GM06990 (cell line): ENCODE measurements around the gene SLC26A6.

Source experiments
- DNase-seq: peaks from one replicate; pipeline ENCODE4 v3.0.0-alpha.2; 2011; ENCODE audit not compliant: insufficient read length; ENCODE audit errors: extremely low read depth
- H3K27me3 ChIP-seq: replicated peaks from 2 replicates; pipeline ENCODE4 v1.6.0; 2011; ENCODE audit warnings: low read length; ENCODE audit not compliant: control insufficient read depth, insufficient read depth
- H3K36me3 ChIP-seq: 2 replicates; pipeline ENCODE4 v1.5.1; 2011; ENCODE audit warnings: low read length; ENCODE audit not compliant: control insufficient read depth, insufficient read depth
- H3K4me3 ChIP-seq: replicated peaks from 2 replicates; pipeline ENCODE4 v1.5.1; 2011; ENCODE audit warnings: low read depth, mild to moderate bottlenecking, control low read depth, low read length
- TF ChIP-seq, protein P1 (sequence below): IDR thresholded peaks from 2 replicates; pipeline ENCODE4 v1.5.1; 2011; ENCODE audit warnings: low read length, control low read depth, mild to moderate bottlenecking, inconsistent platforms; ENCODE audit not compliant: insufficient read depth, poor library complexity, severe bottlenecking

The SLC26A6 gene, protein sequence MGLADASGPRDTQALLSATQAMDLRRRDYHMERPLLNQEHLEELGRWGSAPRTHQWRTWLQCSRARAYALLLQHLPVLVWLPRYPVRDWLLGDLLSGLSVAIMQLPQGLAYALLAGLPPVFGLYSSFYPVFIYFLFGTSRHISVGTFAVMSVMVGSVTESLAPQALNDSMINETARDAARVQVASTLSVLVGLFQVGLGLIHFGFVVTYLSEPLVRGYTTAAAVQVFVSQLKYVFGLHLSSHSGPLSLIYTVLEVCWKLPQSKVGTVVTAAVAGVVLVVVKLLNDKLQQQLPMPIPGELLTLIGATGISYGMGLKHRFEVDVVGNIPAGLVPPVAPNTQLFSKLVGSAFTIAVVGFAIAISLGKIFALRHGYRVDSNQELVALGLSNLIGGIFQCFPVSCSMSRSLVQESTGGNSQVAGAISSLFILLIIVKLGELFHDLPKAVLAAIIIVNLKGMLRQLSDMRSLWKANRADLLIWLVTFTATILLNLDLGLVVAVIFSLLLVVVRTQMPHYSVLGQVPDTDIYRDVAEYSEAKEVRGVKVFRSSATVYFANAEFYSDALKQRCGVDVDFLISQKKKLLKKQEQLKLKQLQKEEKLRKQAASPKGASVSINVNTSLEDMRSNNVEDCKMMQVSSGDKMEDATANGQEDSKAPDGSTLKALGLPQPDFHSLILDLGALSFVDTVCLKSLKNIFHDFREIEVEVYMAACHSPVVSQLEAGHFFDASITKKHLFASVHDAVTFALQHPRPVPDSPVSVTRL

DNA sequence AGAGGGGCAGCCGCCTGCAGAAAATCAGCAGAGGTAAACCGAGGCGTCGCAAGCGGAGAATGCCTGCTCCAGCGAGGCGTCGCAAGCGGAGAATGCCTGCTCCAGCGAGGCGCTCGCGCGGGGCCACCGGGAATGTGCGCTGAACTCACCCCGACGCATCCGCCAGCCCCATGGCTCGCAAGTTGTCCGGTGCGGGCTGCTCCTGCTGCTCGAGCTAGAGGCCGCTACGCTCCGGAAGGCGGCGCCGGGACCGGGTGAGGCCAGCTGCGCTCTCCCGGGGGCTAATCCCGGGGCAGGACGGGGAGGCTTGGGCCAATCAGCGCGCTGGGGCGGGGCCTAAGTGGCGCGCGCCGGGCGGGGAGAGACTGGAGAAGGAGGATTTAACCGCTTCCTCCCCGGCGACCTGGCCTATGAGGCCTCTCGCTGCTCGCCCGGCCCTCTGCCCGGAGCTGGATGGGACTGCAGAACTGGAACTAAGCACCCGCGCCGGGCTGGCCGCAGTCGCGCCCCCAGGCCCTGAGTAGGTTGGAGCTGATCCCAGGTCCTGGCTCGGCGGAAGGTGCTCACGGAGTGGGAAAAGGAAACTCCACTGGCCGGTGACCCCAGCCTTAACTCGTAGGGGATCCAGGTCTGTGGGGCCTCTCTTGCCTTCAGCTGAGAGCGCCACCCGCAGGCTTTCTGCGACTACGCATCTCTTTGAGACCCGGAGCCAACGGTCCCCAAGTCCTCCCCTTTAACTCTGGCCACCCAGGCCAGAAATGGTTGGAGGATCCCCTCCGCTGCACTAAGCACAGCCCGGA, at the start of gene SLC26A6:
Gene SLC26A6 (minus strand): TSS at position 240 of the 800 bp plus-strand sequence. CDS start 68 bp downstream, at position 172.
- TF ChIP-seq, protein P1, sequence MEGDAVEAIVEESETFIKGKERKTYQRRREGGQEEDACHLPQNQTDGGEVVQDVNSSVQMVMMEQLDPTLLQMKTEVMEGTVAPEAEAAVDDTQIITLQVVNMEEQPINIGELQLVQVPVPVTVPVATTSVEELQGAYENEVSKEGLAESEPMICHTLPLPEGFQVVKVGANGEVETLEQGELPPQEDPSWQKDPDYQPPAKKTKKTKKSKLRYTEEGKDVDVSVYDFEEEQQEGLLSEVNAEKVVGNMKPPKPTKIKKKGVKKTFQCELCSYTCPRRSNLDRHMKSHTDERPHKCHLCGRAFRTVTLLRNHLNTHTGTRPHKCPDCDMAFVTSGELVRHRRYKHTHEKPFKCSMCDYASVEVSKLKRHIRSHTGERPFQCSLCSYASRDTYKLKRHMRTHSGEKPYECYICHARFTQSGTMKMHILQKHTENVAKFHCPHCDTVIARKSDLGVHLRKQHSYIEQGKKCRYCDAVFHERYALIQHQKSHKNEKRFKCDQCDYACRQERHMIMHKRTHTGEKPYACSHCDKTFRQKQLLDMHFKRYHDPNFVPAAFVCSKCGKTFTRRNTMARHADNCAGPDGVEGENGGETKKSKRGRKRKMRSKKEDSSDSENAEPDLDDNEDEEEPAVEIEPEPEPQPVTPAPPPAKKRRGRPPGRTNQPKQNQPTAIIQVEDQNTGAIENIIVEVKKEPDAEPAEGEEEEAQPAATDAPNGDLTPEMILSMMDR = peak; percentile 84
- Histone ChIP-seq H3K27me3 (no peaks in the 10 kb centered on the region), H3K4me3 (peak within 1 kb of the TSS; percentile 89), H3K36me3 (peaks cover 11% of the 10 kb centered on the region)
- peak; percentile 97 for DNase-seq

GRCh38 chr3:48684480-48685143, 49.4 kb upstream of the SLC26A6 start:
- Histone ChIP-seq H3K27me3 (no peaks in the 10 kb centered on the region), H3K36me3 (peaks cover 35% of the 10 kb centered on the region), H3K4me3 (peak overlapping the region; percentile 89)
- TF ChIP-seq, protein P1 = no peak
- DNase-seq = no peak

- DNase-seq = no peak
- Histone ChIP-seq H3K4me3 (no peak overlapping the region), H3K27me3 (no peaks in the 10 kb centered on the region), H3K36me3 (peaks cover 34% of the 10 kb centered on the region)
- TF ChIP-seq, protein P1 = no peak
Observed at GRCh38 chr3:48684054-48684349, 48.7 kb upstream of the SLC26A6 start.

DNA sequence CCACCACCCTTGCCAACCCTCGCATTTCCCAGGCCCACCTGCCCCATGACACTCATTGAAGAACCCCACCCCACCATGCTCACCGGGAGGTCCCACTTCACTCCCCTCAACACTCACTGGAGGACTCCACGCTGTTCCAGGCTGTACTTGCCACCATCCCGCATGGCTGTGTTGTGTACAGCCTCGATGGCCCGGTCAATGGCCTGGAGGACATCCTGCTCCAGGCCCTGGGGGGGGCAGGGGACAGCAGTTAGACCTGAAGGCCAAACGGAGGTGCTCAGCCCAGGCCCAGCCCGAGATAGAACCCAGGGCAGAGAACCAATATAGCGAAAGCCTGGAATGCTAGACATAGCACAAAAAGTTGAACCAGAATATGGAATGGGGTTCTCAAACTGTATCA, 47.5 kb upstream of the SLC26A6 start:
- no peaks in the 10 kb centered on the region for H3K27me3 ChIP-seq
- TF ChIP-seq, protein P1 = no peak
- H3K4me3 ChIP-seq = no peak overlapping the region
- peaks cover 25% of the 10 kb centered on the region for H3K36me3 ChIP-seq
- DNase-seq = no peak

DNA sequence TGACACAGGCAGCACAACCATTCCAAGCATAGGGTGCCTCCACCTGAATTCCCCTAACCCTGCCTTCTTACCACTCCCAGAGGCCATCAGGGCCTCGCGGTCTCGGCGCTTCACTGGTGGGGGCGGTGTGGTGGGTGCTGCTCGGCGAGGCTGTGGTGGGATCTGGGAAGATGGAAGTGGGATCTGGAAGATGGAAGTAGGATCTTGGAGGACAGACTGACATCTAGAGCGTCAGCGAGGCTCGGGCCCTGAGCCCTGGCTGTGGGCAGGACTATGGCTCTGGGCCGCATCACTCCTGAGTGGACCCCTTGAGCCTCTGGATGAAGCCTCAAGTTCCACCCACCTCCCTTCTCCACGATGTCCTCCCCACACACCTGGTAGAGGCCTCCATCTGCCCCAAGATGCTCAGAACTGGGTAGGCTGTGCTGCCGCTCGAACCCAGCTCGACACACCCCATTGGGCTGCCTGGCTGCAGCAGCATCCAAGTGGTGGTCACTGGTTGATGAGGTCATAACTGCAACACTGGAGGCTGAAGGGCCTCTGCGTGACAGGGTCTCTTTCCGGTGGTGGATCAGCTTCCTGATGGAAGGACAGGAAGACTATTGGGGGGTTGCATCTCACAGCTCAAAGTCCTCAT, 46.8 kb upstream of the SLC26A6 start:
- Histone ChIP-seq H3K27me3 (no peaks in the 10 kb centered on the region), H3K36me3 (peaks cover 18% of the 10 kb centered on the region), H3K4me3 (no peak overlapping the region)
- TF ChIP-seq, protein P1 = no peak
- DNase-seq = no peak
